HG03442 (cell line): Measurements from ENCODE around the gene RASAL2.

Experiments
- ATAC-seq: cut with Tn5 transposase; IDR thresholded peaks from one replicate; pipeline ENCODE4 v1.9.1; 2021; ENCODE audit warnings: mild to moderate bottlenecking, moderate library complexity; ENCODE audit not compliant: unreplicated experiment

Gene RASAL2

GRCh38 chr1:178093951-178094738 lies at the start of gene RASAL2:
RASAL2 (plus strand) TSS chr1:178094104; CDS start chr1:178094493, 389 bp downstream.
- ATAC-seq = peak; percentile 55

DNA sequence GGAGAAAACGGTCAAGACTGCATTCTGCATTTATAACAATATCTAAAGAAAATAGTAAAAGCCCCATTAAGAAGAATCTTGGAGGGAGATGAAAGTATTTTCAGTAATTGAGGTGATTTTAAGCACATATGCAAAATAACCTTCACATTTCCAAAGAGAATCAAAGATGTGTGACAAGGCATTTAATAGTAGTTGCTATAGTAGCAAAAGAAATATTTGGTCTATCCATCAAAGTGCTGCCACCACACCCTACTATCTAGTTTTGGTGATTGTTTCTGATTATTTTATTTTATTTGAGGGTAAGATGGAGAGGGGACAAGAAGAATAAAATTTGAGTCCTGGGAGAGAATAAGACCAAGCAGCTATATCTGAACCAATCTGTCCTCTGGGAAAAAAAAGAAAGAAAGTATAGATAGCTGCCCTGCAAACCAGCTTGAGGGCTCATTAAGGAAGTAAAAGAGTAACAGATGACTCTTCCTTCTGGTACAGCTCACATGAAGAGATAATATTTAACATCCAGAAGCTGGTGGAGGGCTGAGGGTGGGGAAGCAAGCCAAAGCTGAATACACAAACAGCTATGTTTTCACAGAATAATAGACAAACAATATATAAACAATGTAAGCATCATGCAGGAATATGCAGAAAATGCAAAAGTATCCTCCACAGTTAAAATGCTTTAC lies 47.2 kb upstream of the RASAL2 start:
- ATAC-seq = no peak

- ATAC-seq = no peak
Observed at GRCh38 chr1:178047403-178048093, 46.4 kb upstream of the RASAL2 start.

- ATAC-seq = no peak
Observed at GRCh38 chr1:178048426-178048825, 45.5 kb upstream of the RASAL2 start.

DNA sequence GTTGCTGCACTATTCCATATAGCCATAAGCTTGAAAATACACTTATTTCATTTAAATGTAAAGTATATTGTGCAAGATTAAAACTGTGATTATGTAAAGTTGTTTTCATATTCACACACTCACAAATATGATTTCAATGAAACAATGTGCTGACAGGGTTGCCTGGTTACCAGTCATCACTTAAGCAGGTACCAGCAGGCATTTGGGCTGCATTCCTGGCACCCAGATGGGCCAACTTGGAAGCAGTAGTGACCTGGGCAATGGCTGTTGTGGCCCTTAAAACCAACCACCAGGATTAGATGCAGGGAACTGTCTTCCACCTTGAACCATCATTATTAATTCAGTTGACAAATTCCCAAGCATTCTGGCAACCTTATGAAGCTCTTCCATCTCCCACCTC lies 45.0 kb upstream of the RASAL2 start:
- no peak for ATAC-seq

DNA sequence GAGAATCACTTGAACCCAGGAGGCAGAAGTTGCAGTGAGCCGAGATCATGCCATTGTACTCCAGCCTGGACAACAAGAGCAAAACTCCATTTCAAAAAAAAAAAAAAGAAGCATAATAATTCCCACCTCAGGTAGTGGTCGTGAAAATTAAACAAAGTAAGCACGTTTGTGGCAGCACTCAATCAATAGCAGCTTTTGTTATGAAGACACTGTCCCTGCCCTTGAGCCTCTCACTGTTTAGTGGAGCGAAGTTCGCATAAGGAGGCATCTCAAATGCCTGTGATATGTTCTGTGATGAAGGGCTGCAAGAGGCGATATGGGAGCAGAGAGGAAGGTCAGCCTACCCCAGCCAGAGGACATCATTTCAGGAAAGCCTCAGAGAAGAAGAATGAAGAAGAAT lies 43.8 kb upstream of the RASAL2 start:
- no peak for ATAC-seq

DNA sequence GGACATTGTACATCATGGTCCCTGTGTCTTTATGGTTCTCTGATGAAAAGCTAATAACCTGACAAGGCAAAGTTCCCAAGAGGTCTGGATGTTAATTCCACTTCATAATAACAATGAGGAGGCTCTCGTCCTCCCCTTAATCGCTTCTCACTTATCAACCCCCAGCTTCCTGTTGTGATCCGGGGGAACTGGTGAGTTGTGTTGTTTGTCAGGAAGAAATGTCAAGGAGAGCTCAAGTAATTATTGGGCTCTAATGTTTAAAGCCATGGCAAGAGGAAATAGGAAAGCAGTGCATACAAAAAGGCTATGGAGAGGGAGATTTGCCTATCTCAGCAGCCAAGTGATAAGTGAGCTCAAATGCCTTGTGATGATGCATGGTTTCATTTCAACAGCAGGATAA lies 42.8 kb upstream of the RASAL2 start:
- no peak for ATAC-seq

DNA sequence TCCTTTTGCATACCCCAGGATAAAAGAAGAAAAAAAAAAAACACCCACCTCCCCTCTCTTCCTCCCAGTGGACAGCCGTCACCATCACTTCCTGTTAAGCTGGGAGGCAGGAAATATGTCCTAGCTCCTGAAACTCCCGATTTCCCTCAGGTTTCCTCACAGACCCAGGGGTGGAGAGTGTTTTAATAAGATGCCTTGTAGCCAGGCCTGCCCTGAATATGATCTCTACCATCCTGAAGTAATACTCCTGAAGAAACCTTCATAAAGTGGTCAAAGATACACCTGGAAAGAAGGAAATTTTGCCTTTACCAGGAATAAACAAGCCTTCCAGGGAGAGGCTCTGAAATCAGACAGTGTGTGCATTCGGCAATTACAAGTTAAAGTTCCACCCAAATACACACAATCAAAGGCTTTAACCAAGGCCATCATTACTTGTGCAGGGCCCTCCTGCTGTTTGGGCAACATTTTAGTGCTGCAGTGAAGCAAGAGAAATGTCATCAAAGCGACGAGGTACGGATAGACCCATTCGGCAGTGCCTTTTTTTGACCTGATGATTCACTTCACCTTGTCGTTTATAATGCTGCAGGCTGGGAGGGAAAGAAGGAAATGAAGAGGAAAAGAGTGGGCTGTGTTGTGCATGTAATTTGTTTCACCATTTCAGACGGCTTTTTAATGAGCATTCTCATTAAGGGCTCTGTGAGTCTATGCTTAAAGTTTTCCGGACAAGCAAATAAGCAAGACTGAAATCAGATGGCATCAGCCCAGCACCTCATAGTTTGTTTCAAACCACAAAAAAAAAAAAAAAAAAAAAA lies 41.0 kb upstream of the RASAL2 start:
- ATAC-seq = no peak

DNA sequence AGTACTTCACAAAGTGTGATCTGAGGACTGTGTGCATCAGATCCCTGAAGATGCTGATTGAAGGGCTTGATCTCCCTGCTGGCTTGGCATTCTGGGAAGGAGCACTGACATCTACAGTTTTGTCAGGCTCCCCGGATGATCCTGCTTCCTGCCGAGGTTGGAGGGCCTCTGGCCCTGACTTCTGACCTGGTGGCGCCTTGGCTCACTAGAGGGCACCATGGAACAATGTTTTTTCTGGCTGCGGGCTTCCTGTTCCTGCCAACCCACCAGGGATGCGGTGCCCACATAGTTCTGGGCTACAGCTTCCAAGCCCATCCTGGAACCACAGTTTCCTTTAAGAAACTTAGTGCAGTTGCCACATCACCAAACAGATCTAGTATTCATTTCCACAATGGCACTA lies 38.8 kb upstream of the RASAL2 start:
- ATAC-seq = no peak

- ATAC-seq = peak; percentile 95
Observed at GRCh38 chr1:178055779-178056471, 38.0 kb upstream of the RASAL2 start.

- no peak for ATAC-seq
Observed at GRCh38 chr1:178057141-178057765, 36.7 kb upstream of the RASAL2 start.

DNA sequence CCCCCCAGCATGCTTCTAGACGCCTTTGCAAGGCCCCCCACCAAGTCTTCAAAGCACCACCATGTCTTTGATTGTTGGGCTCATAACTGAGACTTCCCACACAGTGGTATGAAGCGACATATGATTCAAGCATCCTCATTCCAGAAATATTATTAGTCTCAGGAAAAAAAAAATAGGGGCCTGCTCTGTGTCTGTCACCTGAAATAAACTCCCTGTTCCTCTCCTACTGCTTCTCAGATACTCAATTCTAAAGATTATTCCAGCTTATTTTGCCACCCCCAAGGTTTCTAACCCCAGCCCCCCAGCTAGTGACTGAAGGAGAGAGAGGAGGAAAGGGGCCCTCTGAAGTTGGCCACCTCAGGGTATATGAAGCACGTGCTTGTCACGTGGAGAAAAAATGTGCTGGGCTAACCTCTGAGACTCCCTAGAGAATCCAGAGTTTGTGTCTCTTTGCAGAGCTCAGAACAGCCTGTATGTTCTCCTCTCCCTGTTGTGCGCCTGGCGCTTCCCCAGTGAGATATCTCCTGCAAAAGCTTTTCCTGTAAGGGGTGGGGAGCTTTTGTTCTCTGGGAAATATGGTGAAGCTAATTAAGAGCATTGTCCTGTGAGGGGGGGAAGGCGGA lies 35.9 kb upstream of the RASAL2 start:
- no peak for ATAC-seq

DNA sequence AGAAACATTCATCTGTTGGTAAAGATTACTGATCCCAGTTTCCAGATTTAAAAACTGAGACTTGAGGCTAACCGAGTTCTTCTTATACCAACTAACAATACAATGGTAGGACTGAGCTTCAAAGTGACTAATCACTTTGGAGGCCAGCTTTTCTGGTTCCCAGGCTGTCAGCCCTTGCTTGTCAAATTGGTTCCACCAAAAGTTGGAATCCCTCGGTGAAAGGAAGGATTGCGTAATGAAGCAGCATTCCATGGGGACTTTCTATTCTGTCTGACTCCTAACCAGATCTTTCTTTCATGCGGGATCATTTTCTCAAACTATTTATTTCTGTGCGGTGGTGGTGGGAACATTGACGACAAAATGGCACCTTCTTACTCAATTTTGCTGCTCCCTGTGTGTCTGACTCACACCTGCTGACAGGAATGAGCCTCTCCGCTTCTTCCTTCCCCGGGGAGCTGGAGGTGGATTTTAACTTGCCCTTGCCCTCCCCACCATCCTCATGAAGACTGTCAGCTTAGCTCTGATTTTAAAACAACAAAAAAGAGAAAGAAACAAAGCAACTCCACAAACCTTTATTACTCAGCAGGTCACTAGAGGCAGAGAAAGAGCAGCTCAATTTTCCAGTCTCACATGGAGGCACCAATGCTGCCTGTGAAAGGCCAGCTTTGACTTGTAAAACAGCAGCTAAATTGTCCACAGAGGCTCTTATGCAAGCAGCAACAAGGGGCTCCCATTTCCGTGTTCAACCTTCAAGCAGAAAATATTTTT lies 32.9 kb upstream of the RASAL2 start:
- ATAC-seq = no peak

DNA sequence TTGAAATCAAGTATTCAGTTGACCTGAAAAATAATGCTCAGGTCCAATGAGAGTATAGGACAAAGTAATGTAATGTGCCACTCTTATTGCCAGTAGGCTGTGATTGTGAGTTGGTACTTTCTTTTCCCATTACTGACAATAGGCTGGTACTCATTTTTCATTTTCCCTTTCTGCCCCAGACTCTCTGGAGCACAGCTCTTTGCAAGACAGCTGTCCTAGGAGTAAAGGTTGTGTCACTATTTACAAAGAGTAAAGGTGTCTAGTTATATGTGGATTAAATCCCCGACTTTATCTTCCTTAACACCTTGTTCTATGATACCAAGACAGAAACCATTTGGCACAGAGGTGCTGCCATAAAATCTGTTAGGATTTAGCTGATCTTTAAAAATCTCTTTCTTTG lies 32.3 kb upstream of the RASAL2 start:
- ATAC-seq = no peak

DNA sequence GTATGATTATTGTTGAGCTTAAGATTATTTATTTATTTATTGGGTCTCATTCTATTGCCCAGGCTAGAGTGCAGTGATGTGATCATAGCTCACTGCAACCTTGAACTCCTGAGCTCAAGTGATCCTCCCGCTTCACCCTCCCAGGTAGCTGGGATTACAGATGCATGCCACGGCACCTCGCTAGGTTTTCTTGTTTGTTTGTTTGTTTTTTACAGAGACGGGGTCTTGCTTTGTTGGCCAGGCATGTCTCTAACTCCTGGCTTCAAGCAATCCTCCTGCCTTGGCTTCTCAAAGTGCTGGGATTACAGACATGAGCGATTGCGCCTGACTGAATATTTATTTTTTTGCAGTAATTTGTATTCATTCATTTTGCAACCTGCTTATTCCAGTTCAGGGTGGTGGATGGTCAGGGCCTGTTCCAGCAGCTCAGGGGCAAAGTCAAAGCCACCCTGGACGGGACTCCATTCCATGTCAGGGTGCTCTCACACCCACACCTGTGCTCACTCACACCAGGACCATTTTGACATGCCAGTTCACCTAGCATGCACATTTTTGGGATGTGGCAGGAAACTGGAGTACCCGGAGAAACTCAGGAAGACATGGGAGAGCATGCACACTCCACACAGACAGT lies 29.6 kb upstream of the RASAL2 start:
- ATAC-seq = no peak

DNA sequence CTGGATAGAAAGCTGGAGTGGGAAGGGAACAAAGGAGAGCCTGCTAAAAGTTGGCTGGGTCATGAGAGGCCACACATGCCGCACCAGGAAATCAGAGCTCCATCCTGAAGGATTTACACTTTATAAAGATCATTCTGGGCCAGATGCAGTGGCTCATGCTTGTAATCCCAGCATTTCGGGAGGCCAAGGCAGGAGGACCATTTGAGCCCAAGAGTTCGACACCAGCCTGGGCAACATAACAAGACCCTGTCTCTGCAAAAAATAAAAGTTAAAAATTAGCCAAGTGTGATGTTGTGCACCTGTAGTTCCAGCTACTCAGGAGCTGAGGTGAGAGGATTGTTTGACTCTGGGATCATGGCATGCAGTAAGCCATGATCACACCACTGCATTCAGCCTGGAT lies 28.7 kb upstream of the RASAL2 start:
- ATAC-seq = no peak

DNA sequence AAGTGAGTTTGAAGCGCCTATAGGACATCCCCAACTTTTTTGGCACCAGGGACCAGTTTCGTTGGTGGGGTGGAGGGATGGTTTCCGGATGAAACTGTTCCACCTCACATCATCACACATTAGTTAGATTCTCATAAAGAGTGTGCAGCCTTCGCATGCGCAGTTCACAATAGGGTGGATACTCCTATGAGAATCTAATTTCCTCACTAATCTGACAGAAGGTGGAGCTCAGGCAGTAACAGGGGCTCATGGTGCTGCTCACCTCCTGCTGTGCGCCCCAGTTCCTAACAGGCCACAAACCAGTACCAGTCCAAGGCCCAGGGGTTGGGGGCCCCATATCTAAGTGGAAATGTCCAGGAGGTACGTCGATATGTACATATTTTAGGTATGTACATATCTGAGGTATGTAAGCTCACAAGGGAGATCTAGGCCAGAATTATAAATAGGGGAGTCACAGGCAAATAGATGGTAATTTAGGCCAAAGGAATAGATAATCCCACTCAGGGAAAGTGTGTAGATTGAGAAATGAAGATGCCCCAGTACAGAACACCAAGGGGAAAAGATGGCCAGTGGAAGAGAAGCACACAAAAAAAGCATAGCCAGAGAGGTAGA lies 27.5 kb upstream of the RASAL2 start:
- no peak for ATAC-seq
